Esophagus muscularis mucosa (tissue), 4 donors: Measurements from ENCODE around the gene SPOCD1. TPM values are rescaled to one million over a fixed set of nuclear protein-coding genes. Genes with fewer than 3 reads are reported as not detected.

Source experiments
- DNase-seq: peaks from one replicate; pipeline ENCODE4 v3.0.0-alpha.2; 2017; ENCODE audit errors: extremely low spot score
- H3K27ac ChIP-seq, 4 donors: fragments of 200-600 bp; sonication (generic); replicated peaks in 1 of 4; 1 replicate in 3 of 4; 2 replicates in 1 of 4; pipeline ENCODE4 v1.5.1; 2016 to 2019; ENCODE audit warnings: mild to moderate bottlenecking in 1 of 4
- H3K27me3 ChIP-seq, 4 donors: fragments of 200-600 bp; sonication (generic); one replicate each; pipeline versions ENCODE4 v1.5.1 to v1.6.0; 2016 to 2019
- H3K36me3 ChIP-seq, 4 donors: fragments of 200-600 bp; sonication (generic); one replicate each; pipeline ENCODE4 v1.5.1; 2016 to 2019
- H3K4me1 ChIP-seq, 4 donors: fragments of 200-600 bp; sonication (generic); one replicate each; pipeline ENCODE4 v1.5.1; 2016 to 2019
- H3K4me3 ChIP-seq, 4 donors: fragments of 200-600 bp; sonication (generic); 1 replicate in 2 of 4; 2 replicates in 2 of 4; pipeline ENCODE4 v1.5.1; 2016 to 2019; ENCODE audit warnings: mild to moderate bottlenecking in 4 of 4, moderate library complexity in 1 of 4
- H3K9me3 ChIP-seq, 4 donors: fragments of 200-600 bp; sonication (generic); 1 replicate in 3 of 4; 2 replicates in 1 of 4; pipeline ENCODE4 v1.5.1; 2016 to 2019
- CTCF ChIP-seq, 3 experiments: fragments of 200-600 bp in 2 of 3; fragments of 450-650 bp in 1 of 3; sonication (generic) in 2 of 3; IDR thresholded peaks; one replicate each; pipeline ENCODE4 v1.5.1; 2017 to 2019; ENCODE audit warnings: antibody characterized with exemption in 3 of 3, mild to moderate bottlenecking in 2 of 3, moderate library complexity in 1 of 3
- EP300 ChIP-seq: sonication (generic); formaldehyde crosslinking; IDR thresholded peaks from one replicate; pipeline ENCODE4 v1.6.1; 2017; ENCODE audit warnings: antibody characterized with exemption
- POLR2A ChIP-seq: fragments of 450-650 bp; IDR thresholded peaks from one replicate; pipeline ENCODE4 v1.6.1; 2017; ENCODE audit warnings: antibody characterized with exemption, moderate library complexity, mild to moderate bottlenecking, low read depth
- POLR2AphosphoS5 ChIP-seq, 2 donors: sonication (generic); formaldehyde crosslinking; IDR thresholded peaks; one replicate each; pipeline ENCODE4 v1.6.1; 2017; ENCODE audit warnings: antibody characterized with exemption in 2 of 2
- WGBS: methylation state at CpG from one replicate; pipeline ENCODE4 v1.1.5; 2018; 5-methylcytosine and 5-hydroxymethylcytosine counted together
- intact Hi-C: fragments of 100-400 bp; cut with DNase I; formaldehyde crosslinking; loops from one replicate; pipeline ENCODE4 v1.15.1; 2023
- total RNA-seq, 4 donors: library from RNA; depleted of rRNA; stranded (reverse); fragments of >200 nt; gene quantifications; one replicate each; pipeline versions ENCODE4 v1.1.0 to v1.2.1, GENCODE V29; 2016

SPOCD1 gene
- total RNA-seq, 4 donors from 2014 or later, result 0.17 to 0.19 (median 0.17) TPM; not detected in 1

- Histone ChIP-seq H3K36me3 (no peaks in the 10 kb centered on the region), H3K9me3 (no peaks in the 10 kb centered on the region), H3K4me1 (peaks cover 4 to 17% (median 15%) of the 10 kb centered on the region in 4 donors), H3K27me3 (peaks cover 0 to 32% (median 0%) of the 10 kb centered on the region in 4 donors), H3K27ac (no peak overlapping the region), H3K4me3 (no peak overlapping the region)
- TF ChIP-seq POLR2AphosphoS5 (IDR thresholded peaks at IDR 0.05) (no peak), POLR2A (no peak), CTCF (IDR thresholded peaks at IDR 0.05) (no peak), EP300 (no peak)
- WGBS, result 96% methylated on average over 6 of the region's 6 CpGs
- intact Hi-C loops, result no loop called here
- DNase-seq, result no peak
These were observed 22.7 kb downstream of the SPOCD1 start for GRCh38 chr1:31793086-31793485.

- DNase-seq, result no peak
- no peaks in the 10 kb centered on the region for H3K36me3 ChIP-seq
These were observed 23.3 kb downstream of the SPOCD1 start for GRCh38 chr1:31792541-31792940.

GRCh38 chr1:31792116-31792515, 23.7 kb downstream of the SPOCD1 start:
- Histone ChIP-seq H3K4me3 (no peak overlapping the region), H3K27me3 (peaks cover 0 to 22% (median 0%) of the 10 kb centered on the region in 4 donors), H3K9me3 (no peaks in the 10 kb centered on the region), H3K36me3 (no peaks in the 10 kb centered on the region), H3K4me1 (peaks cover 4 to 23% (median 18%) of the 10 kb centered on the region in 4 donors), H3K27ac (no peak overlapping the region)
- 95% methylated on average over 9 of the region's 11 CpGs for WGBS
- TF ChIP-seq EP300, result no peak
- no peak for TF ChIP-seq POLR2AphosphoS5 (IDR thresholded peaks at IDR 0.05)
- TF ChIP-seq CTCF (IDR thresholded peaks at IDR 0.05), result no peak
- no peak for TF ChIP-seq POLR2A
- intact Hi-C loops, result no loop called here
- DNase-seq, result no peak

More at GRCh38 chr1:31792541-31792940, 23.3 kb downstream of the SPOCD1 start:
- H3K9me3 ChIP-seq, result no peaks in the 10 kb centered on the region
- H3K27me3 ChIP-seq, result peaks cover 0 to 27% (median 0%) of the 10 kb centered on the region in 4 donors
- no peak overlapping the region for H3K4me3 ChIP-seq
- peaks cover 4 to 22% (median 18%) of the 10 kb centered on the region in 4 donors for H3K4me1 ChIP-seq
- intact Hi-C loops, result no loop called here
- WGBS, result 94% methylated on average over 4 of the region's 4 CpGs
- H3K27ac ChIP-seq, result no peak overlapping the region
- TF ChIP-seq POLR2A (no peak), EP300 (no peak), CTCF (IDR thresholded peaks at IDR 0.05) (no peak), POLR2AphosphoS5 (IDR thresholded peaks at IDR 0.05) (no peak)

- Histone ChIP-seq H3K27ac (no peak overlapping the region), H3K4me3 (no peak overlapping the region), H3K4me1 (peaks cover 4 to 23% (median 18%) of the 10 kb centered on the region in 4 donors), H3K36me3 (no peaks in the 10 kb centered on the region), H3K9me3 (no peaks in the 10 kb centered on the region), H3K27me3 (peaks cover 0 to 14% (median 0%) of the 10 kb centered on the region in 4 donors)
- intact Hi-C loops, result no loop called here
- TF ChIP-seq EP300, result no peak
- no peak for TF ChIP-seq CTCF (IDR thresholded peaks at IDR 0.05)
- no peak for TF ChIP-seq POLR2AphosphoS5 (IDR thresholded peaks at IDR 0.05)
- TF ChIP-seq POLR2A, result no peak
- no peak for DNase-seq
- WGBS, result 76% methylated on average over 4 of the region's 13 CpGs
These were observed 24.5 kb downstream of the SPOCD1 start for GRCh38 chr1:31791131-31791858.
